ENCODE data around the gene SNX21.
"Not testable (repeated sequence)": the region's sequence is repeated elsewhere in the genome, so short reads cannot be mapped to it uniquely, and the experiment has no call there.

The SNX21 gene

GRCh38 chr20:45851501-45851900 is 17.9 kb downstream of the SNX21 start:
- DNase-seq, result no peak

GRCh38 chr20:45852326-45852725 is 18.7 kb downstream of the SNX21 start:
- no peak for DNase-seq

GRCh38 chr20:45853484-45853883 is 19.9 kb downstream of the SNX21 start:
- DNase-seq, result no peak

GRCh38 chr20:45857114-45857881 is 23.7 kb downstream of the SNX21 start, which contains the start of the genes ACOT8 and ZSWIM3:
ACOT8 (minus strand) TSS chr20:45857392; CDS start chr20:45857315, 77 bp downstream.
ZSWIM3 (plus strand) TSS chr20:45857614; CDS start chr20:45857826, 212 bp downstream.
- peak; percentile 98 for DNase-seq

- no peak for DNase-seq
Observed at GRCh38 chr20:45857882-45858216, 24.2 kb downstream of the SNX21 start.

GRCh38 chr20:45859916-45860315 is 26.3 kb downstream of the SNX21 start:
- no peak for DNase-seq

- no peak for DNase-seq
Observed at GRCh38 chr20:45860560-45861220, 27.1 kb downstream of the SNX21 start.

GRCh38 chr20:45861221-45862075 is 27.8 kb downstream of the SNX21 start:
- DNase-seq, result no peak

- no peak for DNase-seq
Observed at GRCh38 chr20:45863543-45864470, 30.2 kb downstream of the SNX21 start.

GRCh38 chr20:45866454-45866853 is 32.9 kb downstream of the SNX21 start:
- DNase-seq, result no peak

- no peak for DNase-seq
Observed at GRCh38 chr20:45867136-45867818, 33.7 kb downstream of the SNX21 start.

GRCh38 chr20:45867819-45868176 is 34.2 kb downstream of the SNX21 start:
- no peak for DNase-seq

- no peak for DNase-seq
Observed at GRCh38 chr20:45872626-45873025, 39.0 kb downstream of the SNX21 start.

GRCh38 chr20:45873409-45874103 is 40.0 kb downstream of the SNX21 start:
- no peak for DNase-seq

GRCh38 chr20:45874104-45874481 is 40.5 kb downstream of the SNX21 start:
- DNase-seq, result not testable (repeated sequence)

GRCh38 chr20:45874576-45874975 is 41.0 kb downstream of the SNX21 start:
- no peak for DNase-seq

- DNase-seq, result no peak
Observed at GRCh38 chr20:45878076-45878761, 44.6 kb downstream of the SNX21 start.

GRCh38 chr20:45880988-45881788 is 47.6 kb downstream of the SNX21 start, which contains the start of gene ZSWIM1:
ZSWIM1 (plus strand) TSS chr20:45881227; CDS start chr20:45882593, 1,366 bp downstream.
- peak; percentile 92 for DNase-seq

GRCh38 chr20:45882469-45883099 is 49.0 kb downstream of the SNX21 start:
- no peak for DNase-seq

Data from NCI-H187 treated with DMSO at 0.1 percent for 48 hours (cell line).